ENCODE results near the gene AGXT2.

AGXT2 gene

DNA sequence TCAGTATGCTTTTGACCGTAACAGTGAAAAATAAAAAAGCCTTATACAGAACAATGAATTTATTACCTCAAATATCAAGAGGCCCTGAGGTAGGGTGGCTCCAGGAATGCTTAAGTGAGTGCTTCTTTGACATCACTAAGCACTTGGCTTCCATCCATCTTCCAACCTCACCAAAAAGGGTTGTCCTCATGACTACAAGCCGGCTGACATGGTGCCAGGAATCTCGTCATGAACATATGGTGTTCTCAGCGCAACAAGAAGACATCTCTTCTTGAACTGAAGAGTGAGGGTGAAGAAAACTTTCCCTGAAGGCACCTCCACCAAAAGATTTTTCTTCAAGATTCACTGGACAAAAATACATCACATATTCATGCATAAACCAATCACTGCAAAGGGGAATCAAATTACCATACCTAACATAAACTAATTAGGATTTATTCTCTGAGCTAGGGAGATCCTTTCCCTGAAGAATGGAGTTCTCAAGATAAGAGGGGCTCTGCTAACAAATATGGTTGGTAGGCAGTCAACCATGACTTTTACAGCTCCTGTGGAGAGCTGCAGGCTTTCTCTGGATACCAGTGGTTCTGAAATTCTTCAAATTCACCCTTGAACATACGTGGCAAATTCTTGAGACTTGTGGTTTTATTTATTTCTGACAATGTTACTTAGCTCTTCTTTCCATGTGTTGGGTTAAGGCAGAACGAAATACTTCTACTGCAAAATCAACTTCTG, 49.5 kb downstream of the AGXT2 start:
- no peaks in the 10 kb centered on the region for H3K79me2 ChIP-seq (ENCODE audit: control insufficient read depth, low read length)
- no peaks in the 10 kb centered on the region for H3F3A ChIP-seq (ENCODE audit: control insufficient read depth, insufficient read depth)
- no peaks in the 10 kb centered on the region for H4K20me1 ChIP-seq (ENCODE audit: control insufficient read depth, insufficient read depth, low read depth, low read length)
- no peaks in the 10 kb centered on the region for H3K36me3 ChIP-seq (ENCODE audit: control insufficient read depth, low read length)
- no peaks in the 10 kb centered on the region for H3K27me3 ChIP-seq (ENCODE audit: control insufficient read depth, low read length)
- no peaks in the 10 kb centered on the region for H3K4me1 ChIP-seq (ENCODE audit: control insufficient read depth, low read length)
- H3K4me3 ChIP-seq (ENCODE audit: low read length): no peak overlapping the region
- TF ChIP-seq, protein P1, sequence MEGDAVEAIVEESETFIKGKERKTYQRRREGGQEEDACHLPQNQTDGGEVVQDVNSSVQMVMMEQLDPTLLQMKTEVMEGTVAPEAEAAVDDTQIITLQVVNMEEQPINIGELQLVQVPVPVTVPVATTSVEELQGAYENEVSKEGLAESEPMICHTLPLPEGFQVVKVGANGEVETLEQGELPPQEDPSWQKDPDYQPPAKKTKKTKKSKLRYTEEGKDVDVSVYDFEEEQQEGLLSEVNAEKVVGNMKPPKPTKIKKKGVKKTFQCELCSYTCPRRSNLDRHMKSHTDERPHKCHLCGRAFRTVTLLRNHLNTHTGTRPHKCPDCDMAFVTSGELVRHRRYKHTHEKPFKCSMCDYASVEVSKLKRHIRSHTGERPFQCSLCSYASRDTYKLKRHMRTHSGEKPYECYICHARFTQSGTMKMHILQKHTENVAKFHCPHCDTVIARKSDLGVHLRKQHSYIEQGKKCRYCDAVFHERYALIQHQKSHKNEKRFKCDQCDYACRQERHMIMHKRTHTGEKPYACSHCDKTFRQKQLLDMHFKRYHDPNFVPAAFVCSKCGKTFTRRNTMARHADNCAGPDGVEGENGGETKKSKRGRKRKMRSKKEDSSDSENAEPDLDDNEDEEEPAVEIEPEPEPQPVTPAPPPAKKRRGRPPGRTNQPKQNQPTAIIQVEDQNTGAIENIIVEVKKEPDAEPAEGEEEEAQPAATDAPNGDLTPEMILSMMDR (IDR thresholded peaks at IDR 0.05; ENCODE audit: low read depth, low read length, poor library complexity, severe bottlenecking): no peak
- TF ChIP-seq EZH2phosphoT487 (IDR thresholded peaks at IDR 0.05; ENCODE audit: borderline replicate concordance, low read length): no peak
- no peak overlapping the region for H3K4me2 ChIP-seq (ENCODE audit: low read length)
- H3K9me2 ChIP-seq (replicated peaks; ENCODE audit: control insufficient read depth, low read length): no peaks in the 10 kb centered on the region
- H3K27ac ChIP-seq (ENCODE audit: low read depth, low read length): no peak overlapping the region
- H3K9me3 ChIP-seq (ENCODE audit: control insufficient read depth, insufficient read depth, low read length): no peaks in the 10 kb centered on the region

GRCh38 chr5:34996261-34996660, 51.5 kb downstream of the AGXT2 start:
- H3K4me2 ChIP-seq (ENCODE audit: low read length): no peak overlapping the region
- no peaks in the 10 kb centered on the region for H4K20me1 ChIP-seq (ENCODE audit: control insufficient read depth, insufficient read depth, low read depth, low read length)
- TF ChIP-seq EZH2phosphoT487 (IDR thresholded peaks at IDR 0.05; ENCODE audit: borderline replicate concordance, low read length): no peak
- TF ChIP-seq, protein P1 (IDR thresholded peaks at IDR 0.05; ENCODE audit: low read depth, low read length, poor library complexity, severe bottlenecking): no peak
- H3K79me2 ChIP-seq (ENCODE audit: control insufficient read depth, low read length): no peaks in the 10 kb centered on the region
- H3F3A ChIP-seq (ENCODE audit: control insufficient read depth, insufficient read depth): no peaks in the 10 kb centered on the region
- H3K4me1 ChIP-seq (ENCODE audit: control insufficient read depth, low read length): no peaks in the 10 kb centered on the region
- no peak overlapping the region for H3K27ac ChIP-seq (ENCODE audit: low read depth, low read length)
- no peaks in the 10 kb centered on the region for H3K36me3 ChIP-seq (ENCODE audit: control insufficient read depth, low read length)
- H3K9me3 ChIP-seq (ENCODE audit: control insufficient read depth, insufficient read depth, low read length): no peaks in the 10 kb centered on the region
- H3K27me3 ChIP-seq (ENCODE audit: control insufficient read depth, low read length): peaks cover 3% of the 10 kb centered on the region; the same call in 1 of the 2 replicates
- no peak overlapping the region for H3K4me3 ChIP-seq (ENCODE audit: low read length)
- H3K9me2 ChIP-seq (replicated peaks; ENCODE audit: control insufficient read depth, low read length): no peaks in the 10 kb centered on the region

- Histone ChIP-seq H3K4me1 (ENCODE audit: control insufficient read depth, low read length) (no peaks in the 10 kb centered on the region), H3K36me3 (ENCODE audit: control insufficient read depth, low read length) (no peaks in the 10 kb centered on the region), H3K79me2 (ENCODE audit: control insufficient read depth, low read length) (no peaks in the 10 kb centered on the region), H3K27me3 (ENCODE audit: control insufficient read depth, low read length) (peaks cover 3% of the 10 kb centered on the region; the same call in 1 of the 2 replicates), H3K4me3 (ENCODE audit: low read length) (no peak overlapping the region), H3K9me3 (ENCODE audit: control insufficient read depth, insufficient read depth, low read length) (no peaks in the 10 kb centered on the region), H3K27ac (ENCODE audit: low read depth, low read length) (no peak overlapping the region), H3K9me2 (replicated peaks; ENCODE audit: control insufficient read depth, low read length) (no peaks in the 10 kb centered on the region), H3F3A (ENCODE audit: control insufficient read depth, insufficient read depth) (no peaks in the 10 kb centered on the region), H4K20me1 (ENCODE audit: control insufficient read depth, insufficient read depth, low read depth, low read length) (no peaks in the 10 kb centered on the region), H3K4me2 (ENCODE audit: low read length) (no peak overlapping the region)
- TF ChIP-seq, protein P1 (IDR thresholded peaks at IDR 0.05; ENCODE audit: low read depth, low read length, poor library complexity, severe bottlenecking): no peak
- no peak for TF ChIP-seq EZH2phosphoT487 (IDR thresholded peaks at IDR 0.05; ENCODE audit: borderline replicate concordance, low read length)
Observed at GRCh38 chr5:34993951-34994350, 53.8 kb downstream of the AGXT2 start.
